A549 treated with AZD9567 at 1 μM for 4 hours (cell line): Measurements from ENCODE around the gene VGLL1. TPM values are rescaled to one million over a fixed set of nuclear protein-coding genes. Genes with fewer than 3 reads are reported as not detected.

Experiments
- total RNA-seq: library from RNA; stranded (reverse); fragments of 200-300 nt; extraction: Qiagen RNA extraction; gene quantifications from 5 replicates; pipeline ENCODE4 v1.2.3, GENCODE V29; 2022; ENCODE audit not compliant: insufficient read depth

VGLL1 gene
- not detected in 5 replicates for total RNA-seq

DNA sequence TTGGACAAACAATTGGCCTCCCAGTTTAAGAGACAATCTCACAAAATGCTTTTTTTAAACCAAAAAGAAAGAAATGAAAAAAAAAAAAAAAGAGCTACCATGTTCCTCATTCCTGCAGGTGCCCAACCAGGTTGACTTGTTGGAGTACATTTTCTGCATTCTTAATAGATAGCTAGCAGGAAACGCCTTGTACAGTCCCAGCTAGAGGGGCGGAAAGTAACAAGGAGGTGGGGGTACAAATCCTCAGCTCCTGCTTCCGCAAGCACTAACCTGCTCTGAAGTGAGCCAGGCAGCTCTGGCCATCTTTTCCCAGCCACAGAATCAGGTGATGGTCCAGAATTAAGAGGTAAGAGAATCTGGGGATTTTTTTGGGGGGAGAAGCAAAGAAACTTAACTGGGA is at the start of gene VGLL1:
Gene VGLL1, plus strand, starts transcription at position 265 of the 400 bp plus-strand sequence. CDS start 3,806 bp downstream, outside the sequence.

DNA sequence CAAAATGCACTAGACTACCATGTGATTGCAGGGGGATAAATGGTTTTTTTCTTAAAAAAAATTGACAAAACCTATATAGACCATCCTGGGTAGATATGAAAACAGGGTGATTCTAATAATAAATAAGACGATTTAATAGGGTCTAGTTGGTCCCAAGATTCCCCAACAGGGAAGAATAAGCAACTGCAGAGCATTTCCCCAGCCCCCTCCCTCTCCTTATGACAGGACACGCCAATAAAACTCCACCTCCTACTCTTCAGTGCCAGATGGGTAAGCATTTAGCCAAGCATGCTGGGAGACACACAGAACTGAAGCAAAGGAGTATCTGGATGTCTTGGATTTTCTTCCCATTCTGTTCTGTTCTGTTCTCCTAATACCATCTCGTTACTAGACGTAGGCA is 44.4 kb upstream of the VGLL1 start, which contains the start of gene BRS3:
Gene BRS3, plus strand, starts transcription at position 301 of the 400 bp plus-strand sequence. CDS start 168 bp downstream, outside the sequence.

GRCh38 chrX:136497556-136498052 is 34.4 kb upstream of the VGLL1 start, which contains the start of gene HTATSF1:
HTATSF1 (plus strand) TSS chrX:136497592; CDS start chrX:136497685, 93 bp downstream.

Other genes starting within 250 kb of the VGLL1 start
- not detected in 5 replicates for gene ADGRG4, start 231.3 kb upstream of the VGLL1 start, total RNA-seq
- gene BRS3, start 44.3 kb upstream of the VGLL1 start, total RNA-seq, result not detected in 5 replicates
- gene HTATSF1, start 34.6 kb upstream of the VGLL1 start, total RNA-seq, result 48.7 to 74.2 TPM (median 59.3 TPM) in 5 replicates
- not detected in 5 replicates for gene CD40LG, start 115.9 kb downstream of the VGLL1 start, total RNA-seq
- 0.10 to 0.14 TPM (median 0.12 TPM) in 4 of 5 replicates, not detected in the other for gene ARHGEF6, start 248.7 kb downstream of the VGLL1 start, total RNA-seq